SKM-1 treated with dmso at 0.1 percent for 144 hours (cell line): ENCODE data around the gene TMPRSS13.

Experiments used
- DNase-seq: peaks from one replicate; lab custom pipeline; 2025; ENCODE audit not compliant: unreplicated experiment; lab: John Stamatoyannopoulos, UW

TMPRSS13 gene

DNA sequence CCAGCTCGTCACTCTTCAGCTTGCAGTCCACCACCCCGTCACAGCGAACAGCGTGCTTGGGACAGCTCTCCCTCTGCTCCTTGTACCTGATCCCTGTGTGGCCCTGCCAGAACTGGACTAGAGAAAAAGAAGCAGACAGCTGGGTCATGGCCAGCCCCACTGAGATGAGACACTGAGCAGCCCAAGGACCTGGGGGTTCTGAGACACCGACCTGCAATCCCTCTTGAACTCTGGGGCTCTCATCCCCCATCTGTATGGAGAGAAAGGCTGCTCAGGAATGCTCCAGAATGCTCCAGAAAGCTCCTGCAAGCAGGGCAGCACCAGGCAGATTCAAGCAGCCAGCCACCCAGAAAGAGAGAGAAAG lies 14.8 kb downstream of the TMPRSS13 start:
- DNase-seq, result no peak

DNA sequence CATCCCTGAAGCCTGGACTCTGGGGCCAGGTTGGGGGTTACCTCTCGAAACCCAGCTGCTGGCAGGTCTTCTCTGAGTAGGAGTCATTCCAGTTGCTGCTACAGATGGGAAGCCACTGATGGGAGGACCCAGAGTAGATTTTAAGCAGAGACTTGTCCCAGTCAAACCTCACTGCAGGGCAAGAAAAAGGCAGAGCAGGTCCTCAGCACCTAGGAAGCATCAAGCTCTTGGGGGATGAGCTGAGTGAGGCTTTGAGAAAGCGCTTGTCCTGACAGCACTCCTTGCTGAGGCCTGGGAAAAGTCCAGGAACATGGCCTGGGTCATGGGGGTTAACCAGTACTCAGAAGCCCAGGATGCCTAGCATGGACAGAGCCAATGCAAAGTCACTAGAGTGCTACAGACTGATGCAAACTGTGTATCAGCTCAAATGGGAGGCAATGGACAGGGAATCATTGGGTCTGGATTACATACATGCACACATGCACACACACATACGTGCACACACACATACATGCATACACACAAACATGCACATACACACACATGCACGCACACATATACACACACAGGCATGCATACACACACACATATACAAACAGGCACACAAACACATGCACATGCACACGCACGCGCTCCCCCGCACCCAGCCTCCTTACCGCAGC lies 15.3 kb downstream of the TMPRSS13 start:
- DNase-seq, result no peak

DNA sequence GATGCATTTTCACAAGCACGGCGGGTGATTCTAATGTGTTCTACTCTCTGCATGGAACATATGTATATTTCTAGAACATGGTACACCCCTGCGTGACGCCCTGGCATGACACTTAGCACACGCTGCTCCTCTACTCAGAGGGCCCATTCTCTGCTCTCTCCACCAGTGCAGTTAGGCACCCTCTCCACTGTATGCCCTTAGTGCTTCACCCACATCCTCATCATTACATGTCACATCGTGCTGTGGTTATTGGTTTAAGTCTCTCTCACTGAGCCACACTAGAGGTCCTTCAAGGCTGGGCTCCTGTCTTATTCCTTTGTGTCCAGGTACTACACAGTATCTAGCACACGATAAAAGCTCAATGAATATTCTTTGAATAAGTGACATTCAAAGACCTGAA lies 16.7 kb downstream of the TMPRSS13 start:
- no peak for DNase-seq

DNA sequence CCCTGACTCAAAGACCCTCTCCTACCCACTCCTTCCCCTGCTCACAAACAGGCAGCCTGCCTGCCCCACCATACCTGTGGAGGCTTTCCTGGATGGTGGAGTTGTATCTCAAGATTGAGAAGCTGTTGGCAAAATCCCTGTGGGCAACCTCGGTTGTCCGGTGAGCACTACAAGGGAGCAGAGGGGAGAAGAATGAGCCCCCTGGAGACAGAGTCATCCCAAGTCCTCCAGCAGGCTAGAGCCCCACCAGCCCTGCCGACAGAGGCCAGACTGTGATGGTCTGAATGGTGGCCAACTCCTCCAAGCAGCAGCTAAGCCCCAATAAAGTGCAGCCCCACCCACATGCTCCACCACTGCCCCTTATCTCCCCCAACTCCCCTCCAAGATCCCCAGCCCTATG lies 17.5 kb downstream of the TMPRSS13 start:
- no peak for DNase-seq

DNA sequence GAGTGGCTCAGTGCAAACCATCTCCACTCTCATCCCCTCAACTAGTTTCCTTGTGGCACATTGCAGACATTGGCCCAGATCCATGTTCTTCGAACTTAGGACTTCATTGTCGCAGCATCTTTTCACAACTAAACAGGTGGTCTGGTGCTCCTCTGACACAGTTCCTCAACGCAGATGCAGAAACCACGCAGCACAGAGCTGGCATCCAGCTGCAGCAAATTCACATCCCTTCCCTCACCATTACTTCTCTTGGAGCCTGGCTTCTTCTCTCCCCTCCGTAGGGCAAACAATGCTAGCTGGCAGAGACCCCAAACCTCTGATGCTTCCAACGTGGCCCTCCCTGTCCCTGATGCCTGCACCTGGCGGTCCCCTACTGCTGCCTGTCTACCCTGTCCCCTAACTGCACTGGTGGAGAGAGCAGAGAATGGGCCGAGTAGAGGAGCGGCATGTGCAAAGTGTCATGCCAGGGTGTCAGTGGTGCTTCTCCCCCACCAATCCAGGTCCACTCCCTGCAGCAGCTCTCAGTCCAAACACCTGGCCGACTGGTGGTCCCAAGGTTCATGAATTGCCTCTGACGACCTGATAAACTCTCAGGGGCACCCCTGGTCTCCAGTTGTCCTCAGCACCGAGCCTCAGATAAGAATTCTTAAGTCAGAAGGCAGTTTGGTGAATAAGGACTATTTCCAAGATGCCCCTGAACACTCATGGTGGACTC lies 18.1 kb downstream of the TMPRSS13 start:
- DNase-seq, result no peak

DNA sequence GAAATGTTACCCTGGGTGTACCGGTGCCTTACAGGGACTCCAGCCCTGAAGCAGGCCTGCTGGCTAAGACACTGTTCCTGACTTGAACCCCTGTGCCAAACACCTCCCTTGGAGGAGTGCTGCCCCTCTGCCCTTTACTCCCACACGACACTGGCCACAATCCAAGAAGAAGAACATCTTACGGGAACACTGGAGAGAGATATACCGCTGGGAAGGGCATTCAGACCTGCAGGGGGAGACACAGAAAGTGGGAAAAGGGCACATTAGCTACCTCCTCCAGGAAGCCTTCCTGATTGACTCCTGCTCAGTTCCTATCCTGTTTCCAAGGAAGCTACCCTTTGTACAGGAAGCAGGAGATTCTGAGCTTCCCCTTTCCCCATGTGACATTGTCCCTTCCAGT lies 18.7 kb downstream of the TMPRSS13 start:
- no peak for DNase-seq

DNA sequence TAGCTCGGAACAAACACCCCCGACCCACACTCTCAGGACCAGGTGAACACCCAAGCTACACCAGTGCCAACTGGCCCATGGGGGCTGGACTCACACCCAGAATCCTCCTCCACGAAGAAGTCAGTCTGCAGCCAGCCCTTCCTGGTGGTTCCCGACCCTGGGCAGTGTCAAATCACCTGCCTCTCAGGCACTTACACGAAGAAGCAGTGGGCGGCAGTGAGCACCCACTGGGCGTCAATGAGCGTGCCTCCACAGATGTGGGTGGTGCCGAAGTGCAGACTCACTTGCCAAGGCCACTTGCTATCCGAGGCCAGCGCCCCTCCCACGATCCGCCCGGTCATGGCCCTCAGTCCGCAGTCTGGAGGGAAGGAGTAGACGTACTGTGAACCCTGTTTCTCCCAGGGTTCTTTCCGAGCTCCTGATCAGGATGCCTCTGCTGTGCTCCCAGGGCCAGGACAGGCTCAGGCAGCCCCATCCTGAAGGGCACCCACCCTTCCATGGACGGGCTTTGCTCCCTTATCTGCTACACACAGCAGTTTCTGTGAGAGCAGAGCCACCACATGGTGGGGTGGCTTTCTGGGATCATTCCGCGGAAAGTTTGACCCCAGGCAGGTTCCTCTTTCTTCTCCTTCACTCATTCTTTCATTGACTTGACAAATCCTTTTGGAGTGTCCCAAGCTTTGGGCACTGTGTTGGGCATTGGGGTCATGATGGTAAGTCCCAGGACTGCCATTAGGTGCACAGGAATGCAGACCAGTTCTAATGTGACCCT lies 19.4 kb downstream of the TMPRSS13 start:
- no peak for DNase-seq

DNA sequence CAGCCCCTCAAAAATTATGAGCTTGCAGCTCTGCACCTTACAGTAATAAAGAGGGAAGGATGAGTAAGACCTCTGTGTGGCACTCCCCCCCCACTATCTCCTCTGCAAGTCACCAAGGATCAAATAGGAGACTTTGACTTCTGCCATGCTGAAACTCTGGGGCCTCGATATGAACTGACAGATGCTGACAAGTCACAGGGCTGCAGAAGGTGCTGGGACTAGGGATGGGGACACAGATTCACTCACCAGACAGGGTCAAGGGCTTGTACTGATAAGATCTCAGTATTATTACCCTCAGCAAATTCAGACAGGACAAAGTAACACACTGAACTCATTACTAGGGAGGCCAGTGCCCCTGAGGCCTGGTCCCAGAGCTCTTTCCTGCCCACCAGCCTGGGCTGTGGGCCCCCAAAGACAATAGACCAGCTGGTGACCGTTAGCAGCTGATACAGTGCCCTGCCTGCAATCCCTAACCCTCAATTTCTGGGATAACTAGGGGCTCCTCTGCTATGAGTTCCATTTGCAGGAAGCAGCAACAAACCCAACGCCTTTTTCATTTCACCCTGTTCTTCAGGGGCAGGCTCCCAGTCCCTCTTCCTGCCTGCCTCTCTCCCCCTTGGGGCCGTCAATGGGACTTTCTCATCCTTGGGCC lies 20.1 kb downstream of the TMPRSS13 start:
- no peak for DNase-seq

DNA sequence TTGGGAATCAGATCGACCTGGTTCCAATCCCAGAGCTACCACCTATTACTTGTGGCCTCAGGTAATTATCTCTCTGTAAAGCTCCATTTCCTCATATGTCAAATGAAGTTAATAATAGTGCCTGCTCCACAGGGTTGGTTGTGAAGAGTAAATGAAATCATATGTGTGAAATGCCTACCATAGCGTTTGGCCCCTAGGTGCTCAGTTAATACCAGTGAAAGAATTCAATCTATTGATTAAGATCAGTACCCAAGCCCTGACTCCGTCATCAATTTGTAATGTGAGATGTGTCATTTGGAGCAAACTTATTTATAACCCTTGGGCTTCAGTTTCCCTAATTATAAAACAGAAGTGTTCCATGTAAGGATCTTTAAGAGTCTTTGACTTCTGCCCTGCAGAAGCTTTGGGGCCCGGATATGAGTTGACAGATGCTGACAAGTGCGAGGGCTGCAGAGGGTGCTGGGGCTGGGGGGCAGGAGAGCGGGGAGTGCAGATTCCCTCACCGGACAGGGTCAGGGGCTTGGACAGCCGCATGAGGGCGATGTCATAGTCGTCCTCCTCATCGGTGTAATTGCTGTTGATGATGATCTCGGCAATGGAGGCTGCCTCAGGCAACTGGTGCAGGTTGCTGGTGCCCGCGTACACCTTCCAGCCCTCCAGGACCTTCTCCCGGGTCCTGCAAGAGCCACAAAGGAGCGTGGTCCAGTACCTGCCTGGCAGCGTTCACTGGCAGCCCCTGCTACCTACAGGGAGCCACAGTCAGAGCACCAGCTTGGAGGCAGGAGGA lies 20.9 kb downstream of the TMPRSS13 start:
- DNase-seq, result no peak

DNA sequence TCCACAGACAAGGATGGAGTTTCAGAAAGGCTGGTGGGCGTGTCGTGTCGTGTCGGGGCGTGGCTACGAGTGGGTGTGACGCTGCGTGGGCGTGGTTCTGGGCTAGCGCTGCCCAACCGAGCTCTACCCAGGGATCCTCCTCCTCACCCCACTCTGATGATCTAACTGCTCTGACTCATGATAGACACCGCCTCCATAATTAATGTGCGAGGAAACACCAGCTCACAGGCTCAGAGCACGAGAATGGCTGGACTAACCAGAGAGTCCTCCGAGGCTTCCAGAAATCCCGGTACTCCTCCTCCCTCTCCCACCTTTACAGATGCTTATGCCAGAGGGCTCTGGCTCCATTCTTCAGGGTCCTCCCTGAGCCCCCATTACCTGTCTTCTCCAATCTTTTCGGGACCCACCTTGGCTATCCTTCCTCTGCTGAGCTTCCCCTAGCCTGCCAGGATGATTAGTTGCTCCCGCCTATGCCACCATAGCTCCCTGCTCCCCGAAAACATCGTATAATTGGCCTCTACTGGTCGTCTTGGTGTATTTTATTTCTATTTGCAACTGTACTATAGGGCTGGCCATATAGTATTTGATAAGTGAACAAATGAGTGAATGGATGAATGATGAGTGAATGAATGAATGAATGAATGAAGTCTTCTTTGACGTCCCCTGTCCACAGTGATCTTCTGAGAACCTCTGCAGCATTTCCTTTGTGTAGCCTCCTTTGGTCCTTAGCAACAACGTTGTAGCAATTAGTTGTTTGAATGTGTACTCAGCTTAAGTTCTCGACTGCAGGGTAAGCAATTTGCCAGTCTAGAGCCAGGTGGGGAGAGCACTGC lies 21.7 kb downstream of the TMPRSS13 start:
- DNase-seq, result no peak

DNA sequence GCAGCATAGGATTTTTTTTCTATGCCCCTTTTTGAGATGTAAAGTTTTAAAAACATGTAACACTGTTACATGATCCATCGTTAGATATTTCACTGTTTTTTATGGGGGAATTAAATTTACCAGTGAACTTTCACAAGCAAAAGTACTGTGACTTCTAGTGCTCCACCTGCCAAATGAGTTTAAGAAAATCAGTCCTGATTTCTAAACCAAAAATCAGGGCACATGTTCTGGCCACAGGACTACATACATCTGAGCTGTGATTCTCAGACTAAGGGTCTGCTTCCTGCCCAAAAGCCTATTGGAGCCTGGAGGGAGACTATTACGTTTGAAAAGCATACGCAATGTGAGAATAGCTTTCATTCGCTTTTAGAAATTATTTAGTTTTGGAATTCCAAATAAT lies 22.5 kb downstream of the TMPRSS13 start:
- DNase-seq, result no peak

DNA sequence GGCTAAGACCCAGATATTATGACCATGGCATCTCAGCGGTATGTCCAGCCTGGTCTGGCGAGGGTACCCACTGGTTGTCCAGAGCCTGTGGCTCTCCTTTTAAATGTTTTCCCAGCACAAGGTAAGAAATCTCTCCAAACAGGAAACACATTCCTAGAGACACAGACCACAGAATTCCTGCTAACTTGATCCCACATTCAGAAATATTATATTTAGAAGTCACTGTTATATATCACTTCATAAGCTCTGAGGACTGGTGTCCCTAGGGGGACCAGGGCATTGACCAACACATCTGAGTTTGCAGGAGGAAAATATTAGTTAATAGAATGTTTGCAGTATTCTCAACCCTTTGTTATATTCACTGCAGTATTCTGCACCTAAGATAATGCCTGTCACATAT lies 23.1 kb downstream of the TMPRSS13 start:
- no peak for DNase-seq

DNA sequence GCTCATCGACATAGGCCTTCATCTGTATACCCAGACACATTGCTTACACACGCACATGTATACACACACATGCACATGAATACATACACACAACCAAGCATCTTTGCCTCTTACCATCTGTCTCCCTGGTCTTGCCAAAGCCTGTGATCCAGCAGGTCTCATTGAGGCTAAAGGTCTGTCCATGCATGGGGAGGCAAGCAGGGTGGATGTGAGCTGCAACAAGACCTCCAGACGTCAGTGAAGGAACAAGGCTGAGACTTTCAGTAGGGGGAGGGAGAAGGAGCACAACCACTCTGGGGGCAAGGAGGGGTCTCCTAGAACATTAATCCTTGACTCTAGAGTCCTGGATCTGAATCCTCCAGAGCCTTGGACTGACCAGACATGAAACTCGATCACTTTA lies 23.7 kb downstream of the TMPRSS13 start:
- DNase-seq, result no peak

DNA sequence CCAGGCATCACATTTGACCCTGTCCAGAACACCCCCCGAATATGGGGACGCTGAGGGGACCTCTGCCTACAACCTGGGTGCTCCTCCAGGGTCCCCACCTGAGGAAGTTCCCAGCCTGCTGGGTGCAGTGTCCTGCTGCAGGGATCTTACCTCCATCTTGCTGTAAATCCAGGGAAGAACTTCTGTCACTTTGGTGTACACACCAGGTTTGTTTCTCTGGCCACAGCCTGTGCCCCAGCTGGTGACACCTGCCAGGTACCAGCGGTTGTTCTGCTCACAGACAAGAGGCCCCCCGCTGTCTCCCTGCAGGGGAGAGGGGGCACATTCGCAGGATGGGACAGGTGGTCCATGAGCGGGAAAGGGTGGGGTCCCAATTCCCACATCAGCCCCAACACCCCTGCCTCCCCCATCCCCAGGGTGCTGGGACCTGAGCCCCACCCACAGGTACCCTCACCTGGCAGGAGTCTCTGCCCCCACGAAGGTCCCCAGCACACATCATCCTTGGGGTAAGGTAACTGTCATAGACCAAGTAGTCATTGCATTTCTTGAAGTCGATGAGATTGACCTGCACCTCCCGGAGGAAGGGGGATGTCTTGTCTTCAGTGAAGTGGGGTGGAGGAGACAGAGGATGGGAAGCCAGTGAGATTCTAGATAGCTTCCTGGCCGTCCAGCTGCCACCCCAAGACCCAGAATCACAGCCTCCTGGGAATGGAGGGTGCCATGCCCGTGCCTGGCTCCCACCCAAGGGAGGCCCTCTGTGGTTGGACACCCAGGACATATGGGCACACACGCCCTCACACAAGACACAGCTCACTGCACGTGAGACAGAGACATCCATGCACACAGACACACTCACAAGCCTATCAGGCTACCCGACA lies 25.5 kb downstream of the TMPRSS13 start:
- no peak for DNase-seq

DNA sequence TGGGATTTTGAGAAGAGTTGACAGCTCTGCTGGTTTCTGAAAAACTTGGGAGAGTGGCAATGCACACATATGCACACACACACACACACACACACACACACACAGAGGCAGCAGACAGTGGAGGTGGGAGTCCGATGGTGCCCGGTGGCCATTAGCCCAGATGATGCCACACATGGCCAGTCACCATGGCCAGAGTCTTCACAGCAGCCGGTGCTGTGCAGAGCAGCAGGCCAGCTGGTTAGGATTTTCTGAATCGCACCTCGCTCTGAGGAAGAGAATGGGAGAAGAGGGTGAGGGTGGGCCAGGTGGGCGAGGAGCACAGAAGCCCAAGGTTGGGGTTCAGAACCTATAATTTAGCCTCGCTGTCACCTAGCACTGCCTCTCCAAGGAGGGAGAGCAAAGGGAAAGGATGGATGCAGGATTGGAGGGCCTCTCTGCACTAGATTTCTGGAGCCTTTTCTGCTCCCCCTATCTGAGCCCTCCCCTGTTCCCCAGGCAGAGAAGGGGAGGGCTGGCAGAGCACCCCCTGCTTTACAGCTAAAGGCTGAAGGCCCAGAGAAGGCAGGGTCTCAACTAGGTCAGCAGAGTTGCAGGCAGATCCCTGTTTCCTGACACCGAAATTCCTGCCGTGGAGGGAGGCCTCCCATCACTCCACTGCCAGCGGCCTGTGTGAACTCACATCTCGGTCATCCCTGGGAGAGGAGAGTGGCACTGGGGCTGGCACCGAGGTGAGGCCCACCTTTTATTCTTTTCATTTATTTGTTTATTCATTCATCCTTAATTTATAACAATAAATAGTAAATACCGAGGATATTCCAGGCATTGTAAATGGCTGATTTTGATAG lies 27.0 kb downstream of the TMPRSS13 start:
- DNase-seq, result no peak

DNA sequence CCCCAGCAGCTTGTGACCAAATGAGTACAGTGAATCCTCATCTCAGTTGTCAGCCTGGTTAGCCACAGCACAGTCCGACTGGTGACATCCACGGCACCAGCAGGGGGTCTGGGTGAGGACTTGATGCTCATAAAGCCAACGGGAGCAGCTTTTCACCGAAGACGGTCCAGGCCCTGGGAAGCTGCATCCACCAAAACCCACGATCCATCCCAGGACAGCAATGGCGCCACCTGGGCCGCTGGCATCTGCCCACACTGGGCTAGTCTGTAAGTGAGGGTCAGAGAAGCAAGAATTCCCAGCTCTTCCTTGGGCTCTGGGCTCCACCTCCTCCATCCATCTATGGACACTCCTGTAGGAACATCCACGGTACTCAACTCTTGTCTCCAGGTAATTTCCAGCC lies 27.6 kb downstream of the TMPRSS13 start:
- DNase-seq, result no peak

DNA sequence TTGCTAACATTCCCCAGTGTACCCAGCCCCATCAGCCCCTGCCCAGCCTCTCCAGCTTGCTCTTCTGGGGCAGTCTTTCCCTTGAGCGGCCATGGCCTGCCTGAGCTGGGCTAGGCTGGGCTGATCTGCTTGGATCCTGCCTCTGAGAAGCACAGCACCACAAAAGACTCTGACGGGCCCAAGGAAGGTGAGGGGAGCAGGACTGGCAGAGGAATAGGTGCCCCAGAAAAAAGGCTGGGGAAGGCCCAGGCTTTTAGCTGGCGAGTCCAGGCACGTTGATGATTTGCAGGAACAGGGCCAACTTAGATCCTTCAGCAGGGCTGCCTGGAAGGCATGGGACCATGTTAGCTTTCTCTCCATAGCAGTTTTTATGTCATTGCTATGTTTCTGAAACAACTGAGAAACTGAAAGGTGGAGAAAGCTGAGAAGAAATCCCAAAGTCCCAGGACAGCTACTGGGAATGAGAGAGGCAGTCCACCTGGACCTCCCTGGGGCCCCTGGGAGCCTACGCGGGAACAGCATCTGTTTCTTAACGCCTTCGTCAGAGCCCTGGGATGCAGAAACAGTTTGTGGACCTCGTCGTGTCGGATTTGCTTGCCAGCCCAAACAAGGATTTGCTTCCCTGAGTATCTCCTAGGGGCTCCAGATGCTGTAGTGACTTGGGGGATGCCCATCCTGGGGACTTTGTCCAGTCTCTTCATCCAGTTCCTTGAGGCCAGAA lies 28.3 kb downstream of the TMPRSS13 start:
- DNase-seq, result no peak
